ENCODE measurements around the gene NPLOC4. TPM values are rescaled to one million over a fixed set of nuclear protein-coding genes. Genes with fewer than 3 reads are reported as not detected.

Gene NPLOC4
- total and polyA plus RNA-seq, 12 donors, result 41.7 to 140 (median 80.3) TPM

- intact Hi-C loops (cut with DNase I), result no loop called here
- no peaks in the 10 kb centered on the region for H3K27me3 ChIP-seq
- no peaks in the 10 kb centered on the region for H3K36me3 ChIP-seq (replicated peaks in 1 of 2)
- H3K9me3 ChIP-seq (replicated peaks in 1 of 3), result no peaks in the 10 kb centered on the region
- no peak within 1 kb of the TSS for H3K27ac ChIP-seq
- no peak within 1 kb of the TSS for H3K4me3 ChIP-seq
- H3K4me1 ChIP-seq (replicated peaks in 1 of 2), result no peaks in the 10 kb centered on the region
- TF ChIP-seq CTCF (IDR thresholded peaks at IDR 0.05) (no peak), POLR2A (IDR thresholded peaks at IDR 0.05) (no peak)
- DNase-seq, result no peak
- WGBS, 4 donors, result 84 to 91% (median 85%) methylated on average over 8 to 15 of the region's 15 CpGs
Observed at GRCh38 chr17:81656118-81656743, 19.3 kb upstream of the NPLOC4 start, which contains the start of gene PDE6G. Gene PDE6G (minus strand): TSS chr17:81656542. CDS start chr17:81653305, 3,237 bp downstream.

GRCh38 chr17:81655378-81656117 lies 18.6 kb upstream of the NPLOC4 start:
- H3K4me3 ChIP-seq, result no peak overlapping the region
- TF ChIP-seq CTCF (IDR thresholded peaks at IDR 0.05) (no peak), POLR2A (IDR thresholded peaks at IDR 0.05) (no peak)
- 50 to 90% (median 79%) methylated on average over 4 to 18 of the region's 18 CpGs for WGBS, 4 donors
- H3K27ac ChIP-seq, result no peak overlapping the region
- no peaks in the 10 kb centered on the region for H3K27me3 ChIP-seq
- H3K9me3 ChIP-seq (replicated peaks in 1 of 3), result no peaks in the 10 kb centered on the region
- intact Hi-C loops (cut with DNase I), result no loop called here
- no peaks in the 10 kb centered on the region for H3K36me3 ChIP-seq (replicated peaks in 1 of 2)
- DNase-seq, result no peak
- no peaks in the 10 kb centered on the region for H3K4me1 ChIP-seq (replicated peaks in 1 of 2)

- 40 to 55% (median 48%) methylated on average over 8 to 27 of the region's 27 CpGs for WGBS, 4 donors
Observed at GRCh38 chr17:81652906-81653771, 16.2 kb upstream of the NPLOC4 start.

More at GRCh38 chr17:81652906-81653771, 16.2 kb upstream of the NPLOC4 start:
- Histone ChIP-seq H3K9me3 (replicated peaks in 1 of 3) (no peaks in the 10 kb centered on the region), H3K27me3 (peaks cover 22% of the 10 kb centered on the region), H3K36me3 (replicated peaks in 1 of 2) (no peaks in the 10 kb centered on the region), H3K4me3 (no peak overlapping the region), H3K27ac (no peak overlapping the region), H3K4me1 (replicated peaks in 1 of 2) (no peaks in the 10 kb centered on the region)
- no peak for TF ChIP-seq POLR2A (IDR thresholded peaks at IDR 0.05)
- no peak for TF ChIP-seq CTCF (IDR thresholded peaks at IDR 0.05)
- intact Hi-C loops (cut with DNase I), result no loop called here
- DNase-seq, result no peak
